C4-2B (cell line): ENCODE results near the gene TMEM95.

Source experiments
- H3K27ac ChIP-seq: fragments of 450-650 bp; 2 replicates; pipeline ENCODE4 v1.5.1; 2017
- ZFX ChIP-seq: fragments of 450-650 bp; IDR thresholded peaks from 2 replicates; pipeline ENCODE4 v1.6.1; 2017
- TF ChIP-seq, protein P1 (sequence below): fragments of 450-650 bp; conservative IDR thresholded peaks from 2 replicates; pipeline ENCODE4 v1.5.1; 2017; ENCODE audit warnings: mild to moderate bottlenecking

TMEM95 gene

DNA sequence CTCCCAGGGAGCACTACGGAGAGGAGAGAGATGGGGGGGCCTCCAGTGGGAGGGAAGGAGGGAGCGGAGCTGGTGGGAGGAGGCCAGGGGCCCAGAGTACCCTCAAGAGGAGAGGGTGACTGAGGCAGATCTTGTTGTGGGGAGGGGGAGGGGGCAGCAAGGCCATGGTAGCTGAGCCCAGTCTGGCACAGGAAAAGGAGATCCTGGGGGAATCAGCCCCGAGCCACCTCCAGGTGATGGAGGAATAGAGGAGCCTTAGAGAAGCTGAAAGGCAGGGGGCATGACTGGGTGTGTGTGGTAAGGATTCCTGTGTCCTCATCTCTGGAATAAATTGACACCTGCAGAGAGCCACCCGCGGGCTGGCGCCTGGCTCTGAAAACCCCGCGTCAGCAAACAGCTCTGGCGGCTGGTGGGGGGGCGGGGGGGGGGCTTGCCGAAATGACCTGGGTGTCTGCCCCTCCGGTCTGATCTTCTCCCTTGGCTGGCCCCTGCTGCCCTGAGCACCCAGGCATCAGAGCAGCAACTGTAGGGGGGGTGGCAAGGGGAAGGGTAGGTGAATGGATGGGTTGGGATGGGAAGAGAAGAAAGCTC is 51.4 kb downstream of the TMEM95 start:
- H3K27ac ChIP-seq = no peak overlapping the region
- TF ChIP-seq, protein P1, sequence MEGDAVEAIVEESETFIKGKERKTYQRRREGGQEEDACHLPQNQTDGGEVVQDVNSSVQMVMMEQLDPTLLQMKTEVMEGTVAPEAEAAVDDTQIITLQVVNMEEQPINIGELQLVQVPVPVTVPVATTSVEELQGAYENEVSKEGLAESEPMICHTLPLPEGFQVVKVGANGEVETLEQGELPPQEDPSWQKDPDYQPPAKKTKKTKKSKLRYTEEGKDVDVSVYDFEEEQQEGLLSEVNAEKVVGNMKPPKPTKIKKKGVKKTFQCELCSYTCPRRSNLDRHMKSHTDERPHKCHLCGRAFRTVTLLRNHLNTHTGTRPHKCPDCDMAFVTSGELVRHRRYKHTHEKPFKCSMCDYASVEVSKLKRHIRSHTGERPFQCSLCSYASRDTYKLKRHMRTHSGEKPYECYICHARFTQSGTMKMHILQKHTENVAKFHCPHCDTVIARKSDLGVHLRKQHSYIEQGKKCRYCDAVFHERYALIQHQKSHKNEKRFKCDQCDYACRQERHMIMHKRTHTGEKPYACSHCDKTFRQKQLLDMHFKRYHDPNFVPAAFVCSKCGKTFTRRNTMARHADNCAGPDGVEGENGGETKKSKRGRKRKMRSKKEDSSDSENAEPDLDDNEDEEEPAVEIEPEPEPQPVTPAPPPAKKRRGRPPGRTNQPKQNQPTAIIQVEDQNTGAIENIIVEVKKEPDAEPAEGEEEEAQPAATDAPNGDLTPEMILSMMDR = no peak
- no peak for TF ChIP-seq ZFX
